NCI-H1092 treated with DMSO at 0.1 percent for 48 hours (cell line): Measurements from ENCODE around the gene CEP95.

Source experiments
- DNase-seq: peaks from one replicate; lab custom pipeline; 2025; lab: John Stamatoyannopoulos, UW

Gene CEP95

DNA sequence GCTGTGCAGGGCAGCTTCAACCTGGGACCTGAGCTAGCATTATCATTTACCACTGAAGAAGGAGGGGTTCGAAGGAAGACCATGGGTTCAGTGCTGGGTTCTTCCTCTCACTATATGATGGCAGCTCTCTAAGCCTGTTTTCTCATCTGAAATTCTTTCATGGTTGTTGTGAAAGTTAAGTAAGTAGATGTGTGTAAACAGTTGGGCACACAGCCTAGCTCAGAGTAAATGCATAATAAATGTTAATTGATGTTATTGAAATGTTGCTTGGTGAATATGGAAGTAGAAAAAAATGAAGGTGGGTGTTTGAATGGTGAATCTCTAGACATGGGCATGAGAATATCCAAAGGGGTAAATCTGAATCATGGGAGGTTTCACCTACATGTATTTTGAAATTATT lies 9.1 kb downstream of the CEP95 start:
- DNase-seq, result no peak

DNA sequence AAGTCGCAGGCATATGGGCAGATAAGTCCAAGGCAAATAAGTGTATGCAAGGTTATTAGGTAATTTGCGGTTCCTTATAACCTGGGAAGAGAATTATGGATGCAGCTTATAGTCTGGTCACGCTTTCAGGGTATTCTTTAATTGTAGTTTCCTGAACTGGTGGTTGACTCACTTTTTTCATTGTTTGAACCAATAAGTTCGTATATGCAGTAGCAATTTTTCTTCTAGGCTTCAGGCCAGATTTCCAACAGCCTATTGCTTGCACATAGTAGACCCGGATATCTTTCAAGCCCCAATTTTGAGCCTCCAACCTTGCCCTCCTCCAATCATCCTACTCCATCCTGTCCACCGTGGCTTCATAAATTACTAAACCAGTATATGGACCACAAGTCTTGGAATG lies 12.8 kb downstream of the CEP95 start:
- no peak for DNase-seq

DNA sequence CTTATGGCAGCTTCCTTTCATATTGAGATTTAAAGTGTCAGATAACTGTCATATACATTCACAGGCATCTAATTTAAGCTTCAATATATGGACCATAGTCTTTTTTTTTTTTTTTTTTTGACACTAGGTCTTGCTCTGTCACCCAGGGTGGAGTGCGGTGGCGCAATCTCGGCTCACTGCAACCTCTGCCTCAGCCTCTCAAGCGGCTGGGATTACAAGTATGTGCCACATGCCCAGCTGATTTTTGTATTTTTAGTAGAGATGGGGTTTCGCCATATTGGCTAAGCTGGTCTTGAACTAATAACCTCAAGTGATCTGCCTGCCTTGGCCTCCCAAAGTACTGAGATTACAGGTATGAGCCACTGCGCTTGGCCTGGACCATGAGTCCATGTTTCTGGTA lies 13.6 kb downstream of the CEP95 start:
- DNase-seq, result no peak

DNA sequence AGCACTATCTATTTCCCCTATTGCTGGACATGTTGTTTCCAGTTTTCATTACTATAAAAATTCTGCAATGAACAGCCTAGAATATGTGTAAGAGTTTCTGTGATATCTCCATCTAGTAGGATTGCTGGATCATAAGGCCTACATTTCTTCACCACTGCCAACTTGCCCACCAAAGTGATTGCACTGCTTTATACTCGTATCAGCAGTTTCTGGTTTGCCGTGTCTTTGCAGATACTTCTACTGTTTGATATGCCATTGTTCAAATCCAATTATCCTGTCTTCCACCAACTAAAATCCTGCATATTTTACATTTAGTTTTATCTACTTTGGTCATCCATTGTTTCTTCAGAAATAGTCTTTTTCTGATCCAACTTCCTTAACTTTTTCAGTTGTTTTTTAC lies 21.1 kb downstream of the CEP95 start:
- DNase-seq, result no peak

DNA sequence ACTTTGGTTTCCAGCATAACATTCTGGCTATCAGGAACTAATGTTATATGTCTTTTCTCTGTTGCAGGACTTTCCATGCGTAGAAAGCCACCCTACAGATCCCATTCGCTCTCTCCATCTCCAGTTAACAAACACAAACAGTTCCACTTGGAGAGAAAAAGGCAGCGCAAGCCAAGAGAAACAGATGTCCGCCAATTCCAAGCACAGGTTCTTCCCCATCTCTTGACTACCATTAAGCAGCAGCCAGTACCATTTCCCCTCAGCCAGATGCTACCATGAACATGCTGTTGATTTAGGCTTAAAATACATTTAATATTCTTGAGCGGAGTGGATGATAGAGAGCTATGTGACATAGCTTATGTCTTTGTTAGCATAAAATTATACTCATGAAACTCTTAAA lies 22.4 kb downstream of the CEP95 start:
- DNase-seq, result no peak

DNA sequence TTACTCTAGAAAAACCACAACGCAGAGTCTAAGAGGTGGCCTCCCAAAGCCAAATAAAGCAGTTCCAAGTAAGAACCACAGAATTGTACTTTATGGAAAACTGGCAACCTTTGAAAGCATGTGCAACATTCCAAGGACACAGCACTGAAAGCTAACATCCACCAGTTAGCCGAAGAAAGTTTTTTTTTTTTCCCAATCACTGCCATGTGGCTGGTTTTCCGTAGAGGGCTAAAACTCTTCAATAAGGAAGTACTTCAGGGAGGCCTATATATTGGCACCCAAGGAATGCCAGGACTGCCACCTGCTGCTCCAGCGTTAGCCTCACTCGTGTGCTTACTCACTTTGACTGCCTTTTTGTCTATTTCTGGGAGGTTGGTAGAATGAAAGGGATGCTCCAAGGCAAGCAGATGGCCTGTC lies 25.2 kb downstream of the CEP95 start:
- DNase-seq, result no peak

DNA sequence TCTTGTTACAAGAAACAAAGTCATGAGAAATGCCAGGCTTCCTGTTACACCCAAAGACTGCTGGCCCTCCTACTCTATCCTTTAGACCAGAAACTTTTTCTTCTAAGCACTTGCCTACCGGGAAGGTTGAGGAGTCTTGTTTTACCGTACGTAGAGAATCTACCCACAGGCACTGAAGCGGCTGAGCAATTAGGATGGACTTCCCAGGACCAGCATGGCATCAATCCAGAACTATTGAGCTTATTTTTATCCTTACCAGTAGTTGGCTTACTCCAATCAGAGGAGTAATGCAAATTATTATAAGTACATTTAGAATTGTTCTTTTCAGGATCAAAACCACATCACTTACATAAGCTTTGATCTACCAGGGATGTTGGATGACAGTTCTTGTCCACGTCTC lies 25.6 kb downstream of the CEP95 start:
- DNase-seq, result no peak

DNA sequence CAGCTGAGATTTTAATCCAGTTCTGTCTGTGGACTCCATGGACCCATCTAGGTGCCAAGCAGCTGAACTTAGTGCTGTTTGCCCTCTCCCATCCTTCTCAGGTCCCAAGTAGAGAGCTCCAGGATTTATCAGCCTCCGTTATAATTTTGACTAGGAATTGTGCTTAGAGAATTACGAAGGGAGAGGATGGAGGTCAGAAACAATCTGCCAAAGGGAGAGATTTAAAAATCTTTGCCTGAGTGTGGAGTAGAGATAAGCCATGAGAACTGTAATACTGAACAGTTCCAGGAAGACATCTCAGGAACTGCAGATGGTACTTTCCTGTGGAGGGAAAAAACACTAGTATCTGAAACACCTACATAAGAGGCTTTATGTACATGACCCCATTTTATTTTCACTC lies 27.0 kb downstream of the CEP95 start:
- DNase-seq, result no peak

DNA sequence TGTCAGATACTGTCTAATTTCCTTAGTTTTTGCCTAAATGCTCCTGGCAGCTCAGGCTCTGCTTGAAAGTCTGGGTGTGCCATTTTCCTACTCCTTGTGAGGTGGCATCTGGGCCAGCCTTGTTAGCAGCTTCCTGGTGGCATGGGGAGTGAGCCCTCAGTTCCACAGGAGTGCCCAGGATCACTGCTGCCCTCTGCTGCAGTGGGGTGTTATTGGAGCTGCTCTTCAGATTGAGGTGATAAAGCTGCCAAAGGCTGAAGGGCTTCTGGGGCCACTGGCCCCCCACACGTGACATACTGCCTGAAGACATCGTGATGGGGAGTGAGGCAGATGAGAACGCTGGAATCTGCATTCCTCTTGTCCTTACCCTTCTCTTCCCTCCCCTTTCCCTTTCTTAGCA lies 27.4 kb downstream of the CEP95 start:
- no peak for DNase-seq

DNA sequence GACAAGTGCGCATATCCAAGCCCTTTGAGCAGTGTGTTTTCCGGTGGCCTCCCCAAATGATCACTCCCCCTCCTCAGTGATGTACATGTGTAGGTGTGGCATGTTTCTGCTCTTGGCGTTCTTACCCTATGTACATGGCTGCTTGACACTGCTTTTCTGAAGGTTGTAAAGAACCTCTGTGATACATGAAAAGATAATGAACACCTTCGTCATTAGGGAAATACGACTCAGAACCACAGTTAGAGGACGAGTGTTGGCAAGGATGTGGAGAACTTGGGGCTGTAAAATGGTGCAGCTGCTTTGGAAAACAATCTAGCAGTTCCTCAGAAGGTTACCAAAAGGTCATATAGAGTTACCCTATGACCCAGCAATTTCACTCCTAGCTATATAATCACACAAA lies 28.6 kb downstream of the CEP95 start:
- DNase-seq, result no peak

DNA sequence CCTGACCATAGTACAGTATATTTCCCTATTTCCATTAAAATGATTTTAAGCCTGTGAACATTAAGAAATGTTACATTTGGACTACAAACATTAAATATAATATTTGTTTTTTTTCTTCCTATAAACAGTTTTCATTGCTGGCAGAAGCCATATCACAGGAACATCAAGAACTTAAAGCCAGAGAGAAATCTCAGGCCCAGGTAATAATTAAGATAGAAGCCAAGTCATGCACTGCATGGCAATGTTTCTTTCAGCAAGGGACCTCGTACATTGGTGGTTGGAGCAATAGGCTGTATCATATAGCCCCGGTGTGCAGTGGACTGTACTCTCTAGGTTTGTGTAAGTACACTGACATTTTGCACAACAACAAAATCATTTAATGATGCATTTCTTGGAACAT lies 30.1 kb downstream of the CEP95 start:
- DNase-seq, result no peak

DNA sequence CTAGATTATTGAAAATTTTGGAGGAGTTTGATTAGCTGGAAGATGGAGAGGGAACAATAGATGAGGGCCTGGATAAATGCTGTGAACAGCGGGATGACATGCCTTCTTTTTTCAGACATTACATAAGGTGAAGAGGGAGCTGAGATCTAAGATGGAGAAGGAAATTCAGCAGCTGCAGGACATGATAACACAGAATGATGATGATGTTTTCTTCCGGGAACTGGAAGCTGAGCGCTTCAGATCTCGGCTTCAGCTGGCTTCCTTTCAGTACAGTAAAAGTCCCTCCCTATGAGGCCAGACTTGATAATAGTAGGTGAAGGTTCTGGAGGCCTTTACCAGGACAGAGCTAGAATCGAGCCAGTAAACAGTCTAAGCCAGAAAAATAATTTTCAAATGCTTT lies 30.7 kb downstream of the CEP95 start:
- no peak for DNase-seq

DNA sequence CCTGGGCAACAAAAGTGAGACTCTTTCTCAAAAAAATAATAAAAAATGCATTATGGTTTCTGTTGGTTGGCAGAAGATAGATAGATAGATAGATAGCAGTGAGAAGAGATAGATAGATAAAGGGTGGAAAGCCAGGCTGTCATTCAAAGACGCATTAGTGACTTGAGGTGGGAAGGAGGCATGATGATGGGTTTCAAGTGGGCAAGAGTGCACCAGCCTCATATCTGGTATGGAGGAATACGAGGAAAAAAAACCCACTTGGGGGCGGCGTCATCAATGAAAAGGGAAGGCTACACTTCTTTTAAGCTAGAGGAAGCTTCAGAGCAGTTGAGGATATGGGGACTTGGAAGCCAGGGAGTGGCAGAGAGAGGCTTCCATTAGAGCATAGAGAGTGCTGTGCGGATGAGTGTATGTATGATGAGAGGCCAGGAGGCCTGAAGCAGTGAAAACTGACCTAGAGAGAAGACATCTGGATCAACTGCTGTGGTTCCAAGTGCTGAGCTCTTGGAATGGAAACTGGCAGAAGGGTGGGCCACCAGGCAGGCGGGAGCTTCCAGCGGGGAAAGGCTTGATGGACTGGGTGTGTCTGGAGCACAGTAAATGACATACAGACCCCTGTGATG lies 31.8 kb downstream of the CEP95 start:
- DNase-seq, result no peak

DNA sequence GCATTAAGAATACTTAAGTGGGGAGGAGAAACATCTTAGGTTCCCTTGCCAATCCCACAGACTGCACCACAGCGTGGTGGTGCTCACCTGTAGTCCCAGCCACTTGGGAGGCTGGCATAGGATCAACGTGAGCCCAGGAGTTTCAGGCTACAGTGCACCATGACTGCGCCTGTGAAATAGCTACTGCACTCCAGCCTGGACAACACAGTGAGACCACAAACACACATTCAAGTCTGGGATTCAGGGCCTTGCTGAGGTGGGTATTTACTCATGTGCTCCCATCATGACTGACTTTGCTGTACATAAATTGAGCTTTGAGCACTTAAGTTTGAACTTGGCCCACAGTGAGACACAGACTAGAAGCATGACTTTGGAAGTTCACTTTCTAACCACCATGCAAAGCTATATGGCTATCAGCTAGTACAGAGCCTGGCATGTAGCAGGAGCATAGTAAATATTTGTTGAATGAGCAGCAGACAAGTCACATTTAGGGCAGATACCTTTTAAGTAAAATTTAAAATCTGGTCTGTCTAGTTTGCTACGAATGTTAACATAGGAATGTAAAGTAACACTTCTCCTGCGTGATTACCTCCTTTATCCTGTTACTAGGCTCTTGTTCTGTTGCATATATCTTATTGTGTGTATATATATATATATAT lies 33.5 kb downstream of the CEP95 start:
- DNase-seq, result no peak

DNA sequence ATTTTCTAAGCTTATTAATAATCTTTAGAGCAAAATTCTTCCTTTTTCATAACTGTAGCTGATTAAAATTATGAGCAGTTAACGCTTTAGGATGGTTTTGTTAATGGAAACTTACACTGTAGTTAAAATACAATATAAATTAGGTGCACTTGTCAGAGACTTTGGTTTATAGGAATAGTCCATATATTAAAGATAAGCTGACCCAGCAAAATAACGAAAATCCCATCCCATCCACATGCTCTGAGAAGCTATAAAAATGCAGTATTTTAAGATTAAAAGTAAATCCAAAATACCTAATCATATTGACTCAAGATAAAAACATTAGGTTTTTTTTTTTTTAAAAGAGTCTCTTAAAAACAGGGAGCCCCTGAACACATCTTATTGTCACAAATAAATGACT lies 38.0 kb downstream of the CEP95 start:
- DNase-seq, result no peak

DNA sequence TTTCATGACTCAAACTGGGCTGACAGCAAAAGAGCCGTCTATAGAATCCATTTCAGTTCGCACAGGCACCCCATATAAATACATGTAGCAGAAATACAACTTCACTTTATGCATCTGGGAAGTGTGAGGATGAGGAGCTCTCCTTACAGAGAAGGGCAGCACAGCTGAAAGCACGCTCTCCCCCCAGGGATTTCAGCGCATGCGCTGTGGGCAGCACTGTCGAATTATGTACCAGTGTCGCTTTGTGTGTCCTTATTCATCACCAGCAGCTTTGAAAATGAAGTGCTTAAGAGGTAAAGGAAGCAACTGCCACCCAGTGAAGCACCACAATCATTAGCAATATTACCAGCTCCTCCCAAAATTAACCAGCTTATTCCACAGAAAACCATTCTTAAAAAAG lies 39.9 kb downstream of the CEP95 start:
- no peak for DNase-seq

DNA sequence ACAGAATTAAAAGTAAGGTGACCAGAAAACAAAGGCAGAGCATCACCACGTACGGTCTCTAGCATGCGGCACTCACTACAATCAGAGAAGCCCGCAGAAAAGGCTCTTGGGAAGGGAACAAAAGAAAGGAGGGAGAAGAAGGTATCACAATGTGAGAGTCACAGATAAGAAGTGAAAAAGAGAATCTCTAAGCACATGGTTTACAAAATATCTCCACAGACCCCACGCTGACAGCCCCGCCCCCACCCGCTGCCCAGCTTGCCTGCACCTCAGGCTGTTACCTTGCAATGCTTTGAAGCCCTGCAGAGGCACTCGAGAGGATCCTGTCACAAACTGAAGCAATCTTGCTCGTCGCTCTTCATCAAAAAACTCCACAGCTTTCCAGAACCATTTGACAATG lies 40.5 kb downstream of the CEP95 start:
- DNase-seq, result no peak

DNA sequence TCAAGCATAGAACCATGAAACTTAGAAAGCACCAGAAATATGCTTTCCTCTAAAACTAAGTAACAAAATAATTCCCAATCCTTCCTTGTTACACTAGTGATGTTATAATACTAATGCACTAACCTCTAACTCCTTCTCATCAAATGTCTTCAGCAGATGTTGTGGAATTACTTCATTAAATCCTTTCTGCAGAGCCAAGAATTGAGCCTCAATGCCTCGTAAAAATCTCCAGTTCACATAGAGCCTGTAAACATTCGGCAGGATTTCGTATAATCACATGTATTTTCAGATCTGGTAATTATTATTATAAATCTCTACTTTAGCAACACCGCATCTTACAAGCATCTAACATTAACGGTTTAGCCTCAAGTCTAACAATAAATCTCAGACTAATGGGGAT lies 44.7 kb downstream of the CEP95 start:
- DNase-seq, result no peak

DNA sequence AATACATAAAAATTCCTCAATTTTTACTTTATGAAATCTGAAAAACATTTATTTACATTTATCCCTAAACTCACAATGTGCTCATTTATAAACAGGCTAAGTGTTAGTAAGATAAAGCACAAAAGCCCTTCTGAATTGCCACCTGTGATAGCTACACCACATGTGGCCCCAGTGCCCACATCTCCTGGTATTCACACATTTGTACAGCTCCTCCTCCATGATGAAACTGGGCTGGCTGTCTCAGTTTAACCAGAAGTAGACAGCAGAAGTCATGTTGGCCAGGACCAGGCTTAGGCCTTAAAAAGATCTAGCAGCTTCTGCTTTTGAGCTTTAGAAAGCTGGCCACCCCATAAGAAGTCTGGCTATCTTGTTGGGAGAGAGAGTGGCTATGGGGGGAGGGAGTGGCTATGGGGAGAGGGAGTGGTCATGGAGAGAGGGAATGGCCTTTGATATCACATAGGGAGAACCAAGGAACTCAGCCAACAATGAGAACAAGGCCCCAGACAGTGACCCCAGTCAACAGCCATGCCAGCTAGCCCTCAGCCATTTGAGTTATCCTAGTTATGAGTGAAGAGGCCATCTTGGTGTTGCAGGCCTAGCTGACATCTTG lies 47.4 kb downstream of the CEP95 start:
- DNase-seq, result no peak

DNA sequence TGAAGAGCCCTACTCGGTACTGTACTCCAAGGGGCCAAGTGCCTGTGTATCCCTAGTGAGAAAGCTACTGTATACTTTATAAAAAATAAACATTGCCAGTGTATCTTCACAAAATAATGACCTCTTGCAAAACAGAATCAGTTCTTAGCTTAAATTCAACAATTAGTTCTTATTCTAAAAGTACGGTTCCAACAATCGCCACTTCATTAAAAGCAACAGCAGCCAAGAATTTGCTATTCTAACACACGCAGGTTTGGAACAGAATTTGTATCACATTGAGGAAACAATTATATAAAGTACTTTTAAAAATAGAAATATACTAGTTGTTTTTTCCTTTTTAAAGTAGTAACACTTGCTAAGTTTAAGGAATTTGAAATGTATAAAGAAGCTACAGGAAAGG lies 48.5 kb downstream of the CEP95 start:
- DNase-seq, result no peak

DNA sequence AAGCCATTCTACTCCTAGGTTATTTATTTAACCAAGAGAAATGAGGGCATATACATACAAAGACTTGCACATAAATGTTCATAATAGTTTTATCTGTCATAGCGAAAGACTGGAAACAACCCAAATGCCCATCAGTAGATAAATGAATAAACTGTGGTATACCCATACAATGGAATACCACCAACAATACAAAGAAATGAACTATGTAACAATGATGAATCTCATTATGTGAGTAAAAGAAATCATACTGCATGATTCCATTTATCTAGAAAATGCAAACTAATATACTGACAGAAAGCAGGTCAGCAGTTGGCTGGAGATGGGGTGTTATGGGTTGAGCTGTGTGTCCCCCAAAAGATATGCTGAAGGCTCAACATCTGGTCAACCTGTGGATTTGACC lies 57.3 kb downstream of the CEP95 start:
- DNase-seq, result no peak

DNA sequence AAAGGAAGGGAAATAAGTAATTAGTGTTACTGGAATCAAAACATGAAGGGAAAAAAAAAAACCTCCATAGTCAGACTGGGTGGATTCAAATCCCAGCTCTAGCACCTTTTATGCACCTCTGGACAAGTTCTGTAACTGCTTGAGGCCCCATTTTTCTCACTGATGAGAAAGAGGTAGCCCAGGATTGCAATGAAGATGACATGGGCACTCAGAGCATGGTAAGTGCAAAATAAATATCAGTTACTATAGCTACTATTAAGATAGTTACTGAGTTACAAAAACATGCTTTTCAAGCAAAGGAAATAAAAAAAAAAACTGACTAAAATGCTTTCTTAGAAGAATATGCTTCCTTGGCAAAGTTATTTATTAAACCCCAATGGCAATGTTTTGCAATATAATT lies 58.8 kb downstream of the CEP95 start:
- DNase-seq, result no peak

DNA sequence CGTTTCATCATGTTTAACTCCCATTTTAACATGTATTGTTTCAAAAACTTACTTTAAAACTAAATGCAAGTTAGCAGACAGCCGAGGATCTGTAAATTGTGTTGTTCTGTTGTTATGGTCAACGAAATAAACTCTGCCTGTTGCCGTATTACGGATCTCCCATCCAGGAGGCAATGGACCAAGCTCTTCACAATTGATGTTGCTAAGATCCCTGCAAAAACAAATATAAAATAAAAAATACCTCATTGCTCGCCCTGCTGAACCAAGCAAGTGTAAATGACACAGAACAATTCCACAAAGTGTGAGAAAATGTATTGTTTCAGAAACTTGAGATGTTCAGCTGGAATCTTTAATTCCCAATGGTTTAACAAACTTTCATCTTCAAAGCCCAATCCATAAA lies 65.0 kb downstream of the CEP95 start:
- DNase-seq, result no peak

DNA sequence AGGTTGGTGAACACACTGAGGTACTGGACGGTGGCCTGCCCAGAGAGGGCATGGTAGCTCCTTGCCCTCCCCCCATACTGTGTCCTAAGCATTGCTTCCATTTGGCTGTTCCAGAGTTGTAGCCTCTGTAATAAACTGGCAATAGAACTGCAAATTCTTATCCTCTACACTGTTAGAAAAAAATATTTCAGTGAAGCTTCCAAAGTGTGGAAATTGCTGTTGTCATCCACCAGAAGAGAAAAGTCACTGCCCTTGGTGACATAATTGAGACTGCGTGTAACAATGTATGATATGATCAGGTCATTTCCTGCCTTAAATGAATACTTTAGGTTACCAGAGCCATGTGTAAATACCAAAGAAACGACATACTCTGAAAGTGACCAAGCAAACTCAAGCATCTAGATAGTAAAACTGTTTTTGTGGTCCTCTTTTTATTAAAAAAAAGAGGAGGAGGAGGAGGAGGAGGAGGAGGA lies 65.9 kb downstream of the CEP95 start:
- DNase-seq, result no peak
